Measurements from ENCODE around the gene C12orf54.

The C12orf54 gene

GRCh38 chr12:48536602-48537001 is 54.3 kb downstream of the C12orf54 start:
- no peak for TF ChIP-seq EZH2phosphoT487 (IDR thresholded peaks at IDR 0.05; ENCODE audit: borderline replicate concordance)
- TF ChIP-seq, protein P1, sequence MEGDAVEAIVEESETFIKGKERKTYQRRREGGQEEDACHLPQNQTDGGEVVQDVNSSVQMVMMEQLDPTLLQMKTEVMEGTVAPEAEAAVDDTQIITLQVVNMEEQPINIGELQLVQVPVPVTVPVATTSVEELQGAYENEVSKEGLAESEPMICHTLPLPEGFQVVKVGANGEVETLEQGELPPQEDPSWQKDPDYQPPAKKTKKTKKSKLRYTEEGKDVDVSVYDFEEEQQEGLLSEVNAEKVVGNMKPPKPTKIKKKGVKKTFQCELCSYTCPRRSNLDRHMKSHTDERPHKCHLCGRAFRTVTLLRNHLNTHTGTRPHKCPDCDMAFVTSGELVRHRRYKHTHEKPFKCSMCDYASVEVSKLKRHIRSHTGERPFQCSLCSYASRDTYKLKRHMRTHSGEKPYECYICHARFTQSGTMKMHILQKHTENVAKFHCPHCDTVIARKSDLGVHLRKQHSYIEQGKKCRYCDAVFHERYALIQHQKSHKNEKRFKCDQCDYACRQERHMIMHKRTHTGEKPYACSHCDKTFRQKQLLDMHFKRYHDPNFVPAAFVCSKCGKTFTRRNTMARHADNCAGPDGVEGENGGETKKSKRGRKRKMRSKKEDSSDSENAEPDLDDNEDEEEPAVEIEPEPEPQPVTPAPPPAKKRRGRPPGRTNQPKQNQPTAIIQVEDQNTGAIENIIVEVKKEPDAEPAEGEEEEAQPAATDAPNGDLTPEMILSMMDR (conservative IDR thresholded peaks at IDR 0.05; ENCODE audit: low read length), result no peak
- no peak overlapping the region for H3K4me3 ChIP-seq (ENCODE audit: low read length, poor library complexity, severe bottlenecking)
- H3K4me1 ChIP-seq (ENCODE audit: insufficient read depth, low read length, poor library complexity, severe bottlenecking), result no peaks in the 10 kb centered on the region
- peaks cover 2% of the 10 kb centered on the region for H3K27me3 ChIP-seq (ENCODE audit: insufficient read depth, low read length, poor library complexity, severe bottlenecking)
- H3K9me3 ChIP-seq (ENCODE audit: insufficient read depth, low read depth, low read length), result no peaks in the 10 kb centered on the region
- H2AFZ ChIP-seq (ENCODE audit: low read length), result no peak overlapping the region
- no peak overlapping the region for H3K4me2 ChIP-seq (ENCODE audit: low read depth, low read length, poor library complexity, severe bottlenecking)
- H3K79me2 ChIP-seq (ENCODE audit: insufficient read depth, low read length), result no peaks in the 10 kb centered on the region
- H3K9ac ChIP-seq (ENCODE audit: low read depth, low read length, poor library complexity, severe bottlenecking), result no peak overlapping the region
- no peaks in the 10 kb centered on the region for H3K36me3 ChIP-seq (ENCODE audit: insufficient read depth, low read length)
- H4K20me1 ChIP-seq (ENCODE audit: insufficient read depth, low read length, poor library complexity, severe bottlenecking), result no peaks in the 10 kb centered on the region
- H3K9me2 ChIP-seq (replicated peaks; ENCODE audit: low read depth, low read length), result no peaks in the 10 kb centered on the region
- H3F3A ChIP-seq (ENCODE audit: low read depth), result no peaks in the 10 kb centered on the region

DNA sequence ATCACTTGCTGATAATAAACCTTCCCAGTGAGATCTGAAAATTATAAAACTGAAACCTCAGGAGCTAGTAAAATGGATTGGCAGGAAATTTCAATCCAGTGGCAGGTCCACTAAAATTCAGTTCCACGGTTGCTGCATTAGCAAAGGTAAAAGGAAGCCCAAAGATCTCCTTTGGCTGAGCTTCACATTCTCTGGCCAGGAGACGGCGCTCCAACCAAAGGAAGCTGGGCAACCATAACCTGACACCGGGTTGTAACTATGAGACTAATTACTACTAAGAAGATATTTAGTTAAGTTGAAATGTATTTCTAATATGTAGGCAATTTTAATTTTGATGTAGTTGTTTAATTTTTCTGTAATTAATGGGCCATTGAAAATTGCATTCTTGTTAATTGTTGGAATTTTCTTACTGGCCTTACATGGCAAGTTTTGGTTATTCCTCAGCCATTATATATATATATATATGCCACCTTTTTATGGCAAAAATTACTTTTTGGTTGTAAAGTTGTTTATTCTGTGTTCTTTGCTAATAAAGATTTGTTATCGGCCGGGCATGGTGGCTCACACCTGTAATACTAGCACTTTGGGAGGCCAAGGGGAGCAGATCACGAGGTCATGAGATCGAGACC is 60.1 kb downstream of the C12orf54 start:
- Histone ChIP-seq H3K9ac (ENCODE audit: low read depth, low read length, poor library complexity, severe bottlenecking) (no peak overlapping the region), H3F3A (ENCODE audit: low read depth) (no peaks in the 10 kb centered on the region), H3K9me3 (ENCODE audit: insufficient read depth, low read depth, low read length) (no peaks in the 10 kb centered on the region), H3K4me1 (ENCODE audit: insufficient read depth, low read length, poor library complexity, severe bottlenecking) (no peaks in the 10 kb centered on the region), H3K9me2 (replicated peaks; ENCODE audit: low read depth, low read length) (no peaks in the 10 kb centered on the region), H3K79me2 (ENCODE audit: insufficient read depth, low read length) (no peaks in the 10 kb centered on the region), H3K4me2 (ENCODE audit: low read depth, low read length, poor library complexity, severe bottlenecking) (no peak overlapping the region), H3K4me3 (ENCODE audit: low read length, poor library complexity, severe bottlenecking) (no peak overlapping the region), H3K36me3 (ENCODE audit: insufficient read depth, low read length) (no peaks in the 10 kb centered on the region), H4K20me1 (ENCODE audit: insufficient read depth, low read length, poor library complexity, severe bottlenecking) (no peaks in the 10 kb centered on the region), H3K27me3 (ENCODE audit: insufficient read depth, low read length, poor library complexity, severe bottlenecking) (no peaks in the 10 kb centered on the region), H2AFZ (ENCODE audit: low read length) (peak overlapping the region; percentile 49; the same call in 1 of the 2 replicates)
- TF ChIP-seq, protein P1 (conservative IDR thresholded peaks at IDR 0.05; ENCODE audit: low read length), result peak; percentile 85
- TF ChIP-seq EZH2phosphoT487 (IDR thresholded peaks at IDR 0.05; ENCODE audit: borderline replicate concordance), result no peak

DNA sequence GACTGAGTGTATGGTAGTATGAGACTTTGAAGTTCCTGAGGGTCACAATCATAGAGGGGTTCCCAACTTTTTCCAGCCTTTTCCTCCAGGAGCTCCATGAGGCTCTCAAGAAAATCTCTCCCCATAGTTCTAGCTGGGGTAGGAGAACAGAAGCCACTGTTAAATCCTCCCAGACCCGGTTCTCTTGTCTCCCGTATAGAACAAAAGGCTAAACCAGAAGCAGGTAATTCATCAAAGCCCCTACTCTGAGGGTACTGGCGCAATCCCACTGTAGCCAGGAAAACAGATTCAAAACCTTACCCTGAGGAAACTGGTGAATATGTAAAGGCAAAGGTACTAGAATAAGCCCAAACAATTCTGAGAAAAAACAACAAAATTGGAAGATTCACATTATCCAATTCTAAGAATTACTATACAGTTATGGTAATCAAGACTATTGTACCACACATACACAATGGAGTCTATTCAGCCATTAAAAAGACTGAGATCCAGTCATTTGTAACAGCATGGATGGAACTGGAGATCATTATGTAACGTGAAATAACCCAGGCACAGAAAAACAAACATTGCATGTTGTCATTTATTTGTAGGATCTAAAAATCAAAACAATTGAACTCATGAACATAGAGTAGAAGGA is 63.7 kb downstream of the C12orf54 start:
- H3K4me1 ChIP-seq (ENCODE audit: insufficient read depth, low read length, poor library complexity, severe bottlenecking), result no peaks in the 10 kb centered on the region
- no peaks in the 10 kb centered on the region for H3K9me3 ChIP-seq (ENCODE audit: insufficient read depth, low read depth, low read length)
- no peak overlapping the region for H3K9ac ChIP-seq (ENCODE audit: low read depth, low read length, poor library complexity, severe bottlenecking)
- H3K4me2 ChIP-seq (ENCODE audit: low read depth, low read length, poor library complexity, severe bottlenecking), result no peak overlapping the region
- H2AFZ ChIP-seq (ENCODE audit: low read length), result no peak overlapping the region
- H3F3A ChIP-seq (ENCODE audit: low read depth), result no peaks in the 10 kb centered on the region
- H3K79me2 ChIP-seq (ENCODE audit: insufficient read depth, low read length), result no peaks in the 10 kb centered on the region
- no peaks in the 10 kb centered on the region for H3K27me3 ChIP-seq (ENCODE audit: insufficient read depth, low read length, poor library complexity, severe bottlenecking)
- H4K20me1 ChIP-seq (ENCODE audit: insufficient read depth, low read length, poor library complexity, severe bottlenecking), result no peaks in the 10 kb centered on the region
- no peaks in the 10 kb centered on the region for H3K9me2 ChIP-seq (replicated peaks; ENCODE audit: low read depth, low read length)
- H3K4me3 ChIP-seq (ENCODE audit: low read length, poor library complexity, severe bottlenecking), result no peak overlapping the region
- TF ChIP-seq, protein P1 (conservative IDR thresholded peaks at IDR 0.05; ENCODE audit: low read length), result no peak
- no peak for TF ChIP-seq EZH2phosphoT487 (IDR thresholded peaks at IDR 0.05; ENCODE audit: borderline replicate concordance)
- no peaks in the 10 kb centered on the region for H3K36me3 ChIP-seq (ENCODE audit: insufficient read depth, low read length)
